ENCODE measurements around the gene SOD1. TPM values are rescaled to one million over a fixed set of nuclear protein-coding genes. Genes with fewer than 3 reads are reported as not detected.

Gene SOD1
- total RNA-seq, 1 donor from 2014 or later, result 205 TPM

Other genes with a start within 250 kb of the SOD1 start
- gene SCAF4, start 72.4 kb downstream of the SOD1 start, total RNA-seq, result 32.7 and 33.7 TPM in 2 replicates
- 0.83 and 1.8 TPM in 2 replicates for gene HUNK, start 213.3 kb downstream of the SOD1 start, total RNA-seq